Panc1 (cell line): ENCODE results near the gene CNTN5. TPM values are rescaled to one million over a fixed set of nuclear protein-coding genes. Genes with fewer than 3 reads are reported as not detected.

ENCODE experiments used
- ATAC-seq: fragments of 200-7000 bp; cut with Tn5 transposase; 2 replicates; pipeline ENCODE4 v1.9.1; 2020; ENCODE audit warnings: mild to moderate bottlenecking, moderate library complexity
- BruUV-seq: library from RNA; stranded (reverse); fragments of 400-500 nt; replicated peaks from 2 replicates; lab custom pipeline; 2021; lab: Mats Ljungman, UMichigan
- CTCF ChIA-PET: fragments of 300-600 bp; sonication (Branson Sonifier 250); formaldehyde crosslinking; loops from one replicate; lab custom pipeline; 2022; ENCODE audit warnings: antibody characterized with exemption; lab: Charles Lee
- POLR2A ChIA-PET: fragments of 300-600 bp; sonication (Branson Sonifier 250); formaldehyde crosslinking; loops from one replicate; lab custom pipeline; 2022; ENCODE audit warnings: antibody characterized with exemption; lab: Charles Lee
- DNase-seq: peaks from one replicate; pipeline ENCODE4 v3.0.0-alpha.2; 2010; ENCODE audit warnings: low read depth, low spot score
- H3K27ac ChIP-seq: 2 replicates; pipeline ENCODE4 v1.5.1; 2011; ENCODE audit warnings: mild to moderate bottlenecking, low read length, inconsistent platforms
- H3K27me3 ChIP-seq: fragments of 200-500 bp; sonication (Bioruptor generic); 2 replicates; pipeline ENCODE4 v1.6.0; 2014; ENCODE audit warnings: low read length, inconsistent platforms; ENCODE audit not compliant: control insufficient read depth, insufficient read depth
- H3K36me3 ChIP-seq: fragments of 200-500 bp; sonication (Bioruptor generic); 2 replicates; pipeline ENCODE4 v1.5.1; 2014; ENCODE audit warnings: inconsistent platforms, mild to moderate bottlenecking, low read length, moderate library complexity; ENCODE audit not compliant: control insufficient read depth, insufficient read depth
- H3K4me1 ChIP-seq: 2 replicates; pipeline ENCODE4 v1.5.1; 2011; ENCODE audit warnings: inconsistent platforms, mild to moderate bottlenecking, low read length, moderate library complexity; ENCODE audit not compliant: control insufficient read depth, insufficient read depth
- H3K4me3 ChIP-seq, 2 experiments: 2 replicates each; pipeline ENCODE4 v1.5.1; 2011 to 2012; ENCODE audit warnings: low read depth in 2 of 2, low read length in 2 of 2, mild to moderate bottlenecking in 2 of 2, inconsistent platforms in 1 of 2, moderate library complexity in 1 of 2
- H3K9me3 ChIP-seq: fragments of 200-500 bp; sonication (Bioruptor generic); 2 replicates; pipeline ENCODE4 v1.5.1; 2014; ENCODE audit warnings: low read depth, mild to moderate bottlenecking, inconsistent platforms, low read length, moderate library complexity; ENCODE audit not compliant: control insufficient read depth, insufficient read depth
- CTCF ChIP-seq: fragments of 450-650 bp; IDR thresholded peaks from 2 replicates; pipeline ENCODE4 v1.5.1; 2017; ENCODE audit warnings: mild to moderate bottlenecking
- POLR2AphosphoS5 ChIP-seq: IDR thresholded peaks from 2 replicates; pipeline ENCODE4 v1.6.1; 2012; ENCODE audit warnings: mild to moderate bottlenecking, low read depth, low read length, moderate library complexity
- REST ChIP-seq, 2 experiments: IDR thresholded peaks; 2 replicates each; pipeline ENCODE4 v1.6.1; 2011 to 2012; ENCODE audit warnings: low read depth in 2 of 2, control low read depth in 1 of 2, low read length in 1 of 2, mild to moderate bottlenecking in 1 of 2, moderate library complexity in 1 of 2; ENCODE audit not compliant: insufficient read depth in 1 of 2
- SIN3A ChIP-seq: IDR thresholded peaks from 2 replicates; pipeline ENCODE4 v1.6.1; 2012; ENCODE audit warnings: low read depth, mild to moderate bottlenecking, low read length, moderate library complexity, borderline replicate concordance; ENCODE audit not compliant: insufficient read depth
- TCF7L2 ChIP-seq: IDR thresholded peaks from 2 replicates; pipeline ENCODE4 v1.6.1; 2011; ENCODE audit warnings: mild to moderate bottlenecking, low read depth, low read length, inconsistent platforms
- in situ Hi-C: cut with HindIII; loops from 2 replicates; pipeline ENCODE4 v1.10.0; 2016; ENCODE audit warnings: low sequenced_read_pairs, low pct_unique_long_range_greater_than_20kb
- intact Hi-C: fragments of 100-400 bp; cut with micrococcal nuclease; formaldehyde crosslinking; loops from one replicate; pipeline ENCODE4 v1.10.0; 2022; ENCODE audit not compliant: unreplicated experiment
- total RNA-seq: library from RNA; stranded (reverse); gene quantifications from one replicate; pipeline ENCODE4 v1.2.1, GENCODE V29; 2021; ENCODE audit not compliant: unreplicated experiment

The CNTN5 gene
- total RNA-seq, 1 experiment from 2014 or later: not detected

GRCh38 chr11:100151944-100152343, 1131.2 kb downstream of the CNTN5 start:
- Histone ChIP-seq H3K9me3 (no peaks in the 10 kb centered on the region), H3K4me3 (no peak overlapping the region), H3K4me1 (no peaks in the 10 kb centered on the region), H3K27me3 (no peaks in the 10 kb centered on the region), H3K36me3 (no peaks in the 10 kb centered on the region), H3K27ac (no peak overlapping the region)
- TF ChIP-seq TCF7L2 (no peak), POLR2AphosphoS5 (no peak), CTCF (no peak), REST (IDR thresholded peaks at IDR 0.05; ENCODE audit: insufficient read depth in 1 of 2, low read depth in 2 of 2, low read length in 1 of 2) (no peak), SIN3A (no peak)
- in situ Hi-C loops: no loop called here
- DNase-seq: no peak
- CTCF ChIA-PET: no interaction called here
- intact Hi-C loops: no loop called here
- no TSS peak for BruUV-seq
- ATAC-seq: no peak
- POLR2A ChIA-PET: no interaction called here

- Histone ChIP-seq H3K4me3 (no peak overlapping the region), H3K27ac (no peak overlapping the region), H3K36me3 (no peaks in the 10 kb centered on the region), H3K9me3 (no peaks in the 10 kb centered on the region), H3K4me1 (no peaks in the 10 kb centered on the region), H3K27me3 (no peaks in the 10 kb centered on the region)
- POLR2A ChIA-PET: interaction anchor here (0.6 kb wide), 1 partner anchor 67 kb away, joined by 3 read pairs; no protein-coding TSS in a partner anchor
- intact Hi-C loops (no loop called here), in situ Hi-C loops (no loop called here)
- TF ChIP-seq REST (IDR thresholded peaks at IDR 0.05; ENCODE audit: insufficient read depth in 1 of 2, low read depth in 2 of 2, low read length in 1 of 2): no peak
- no peak for TF ChIP-seq TCF7L2
- no peak for TF ChIP-seq CTCF
- TF ChIP-seq SIN3A: no peak
- no peak for TF ChIP-seq POLR2AphosphoS5
- BruUV-seq: no TSS peak
- DNase-seq (no peak), ATAC-seq (no peak)
- CTCF ChIA-PET: no interaction called here
Observed at GRCh38 chr11:100152766-100153165, 1132.0 kb downstream of the CNTN5 start.
